Liver (tissue), 9 donors: Measurements from ENCODE around the gene LCA5. TPM values are rescaled to one million over a fixed set of nuclear protein-coding genes. Genes with fewer than 3 reads are reported as not detected.

Experiments
- DNase-seq: peaks from one replicate; pipeline ENCODE4 v3.0.0-alpha.2; 2017; ENCODE audit warnings: low spot score
- H3K27ac ChIP-seq, 2 donors: one replicate each; pipeline ENCODE4 v1.7.0; 2013; ENCODE audit warnings: inconsistent platforms in 2 of 2, low read length in 2 of 2, control low read depth in 1 of 2, low read depth in 1 of 2, mild to moderate bottlenecking in 1 of 2
- H3K27me3 ChIP-seq, 4 donors: one replicate each; pipeline versions ENCODE4 v1.6.1 to v1.7.0; 2013; ENCODE audit warnings: low read length in 3 of 4, inconsistent platforms in 1 of 4, mild to moderate bottlenecking in 1 of 4, moderate library complexity in 1 of 4; ENCODE audit not compliant: control insufficient read depth in 4 of 4, insufficient read depth in 4 of 4
- H3K36me3 ChIP-seq, 4 donors: one replicate each; pipeline versions ENCODE4 v1.6.1 to v1.7.0; 2013; ENCODE audit warnings: low read length in 3 of 4, mild to moderate bottlenecking in 3 of 4, low read depth in 1 of 4, moderate library complexity in 1 of 4; ENCODE audit not compliant: control insufficient read depth in 4 of 4, insufficient read depth in 3 of 4
- H3K4me1 ChIP-seq, 4 donors: one replicate each; pipeline versions ENCODE4 v1.6.1 to v1.7.0; 2013; ENCODE audit warnings: low read length in 3 of 4, mild to moderate bottlenecking in 3 of 4, moderate library complexity in 1 of 4; ENCODE audit not compliant: control insufficient read depth in 4 of 4, insufficient read depth in 4 of 4
- H3K4me3 ChIP-seq, 3 donors: one replicate each; pipeline versions ENCODE4 v1.6.1 to v1.7.0; 2013; ENCODE audit warnings: low read length in 3 of 3, control low read depth in 1 of 3, low read depth in 1 of 3, mild to moderate bottlenecking in 1 of 3
- H3K9ac ChIP-seq, 2 donors: one replicate each; pipeline ENCODE4 v1.7.0; 2013; ENCODE audit warnings: low read length in 2 of 2, mild to moderate bottlenecking in 2 of 2, moderate library complexity in 2 of 2, control low read depth in 1 of 2, low read depth in 1 of 2
- H3K9me3 ChIP-seq, 4 donors: one replicate each; pipeline versions ENCODE4 v1.6.1 to v1.7.0; 2013; ENCODE audit warnings: low read length in 3 of 4; ENCODE audit not compliant: control insufficient read depth in 4 of 4
- FOXA1 ChIP-seq: IDR thresholded peaks from 2 replicates; pipeline ENCODE4 v1.6.1; 2016; ENCODE audit warnings: antibody characterized with exemption
- FOXA2 ChIP-seq: IDR thresholded peaks from 2 replicates; pipeline ENCODE4 v1.6.1; 2016; ENCODE audit warnings: antibody characterized with exemption
- GABPA ChIP-seq, 2 donors: IDR thresholded peaks in 1 of 2; conservative IDR thresholded peaks in 1 of 2; 2 replicates each; pipeline ENCODE4 v1.6.1; 2016; ENCODE audit warnings: antibody characterized with exemption in 2 of 2, mild to moderate bottlenecking in 1 of 2, moderate library complexity in 1 of 2
- HNF4G ChIP-seq: IDR thresholded peaks from 2 replicates; pipeline ENCODE4 v1.6.1; 2016; ENCODE audit warnings: antibody characterized with exemption
- JUND ChIP-seq, 2 donors: IDR thresholded peaks; 2 replicates each; pipeline ENCODE4 v1.6.1; 2016; ENCODE audit warnings: antibody characterized with exemption in 2 of 2
- NR2F2 ChIP-seq: IDR thresholded peaks from 2 replicates; pipeline ENCODE4 v1.6.1; 2016; ENCODE audit warnings: antibody characterized with exemption
- RAD21 ChIP-seq, 2 donors: IDR thresholded peaks; 2 replicates each; pipeline ENCODE4 v1.6.1; 2016; ENCODE audit warnings: antibody characterized with exemption in 2 of 2, mild to moderate bottlenecking in 2 of 2
- RXRA ChIP-seq, 2 donors: IDR thresholded peaks; 2 replicates each; pipeline ENCODE4 v1.6.1; 2017 to 2018; ENCODE audit warnings: antibody characterized with exemption in 2 of 2, mild to moderate bottlenecking in 1 of 2
- SP1 ChIP-seq: IDR thresholded peaks from 2 replicates; pipeline ENCODE4 v1.6.1; 2018; ENCODE audit warnings: antibody characterized with exemption, mild to moderate bottlenecking
- TAF1 ChIP-seq: conservative IDR thresholded peaks from 2 replicates; pipeline ENCODE4 v1.6.1; 2016; ENCODE audit warnings: antibody characterized with exemption, mild to moderate bottlenecking
- YY1 ChIP-seq: IDR thresholded peaks from 2 replicates; pipeline ENCODE4 v1.6.1; 2016; ENCODE audit warnings: antibody characterized with exemption, mild to moderate bottlenecking
- WGBS: extraction: QIAGEN DNeasy Blood & Tissue Kit; methylation state at CpG from one replicate; pipeline ENCODE4 v1.1.7; 2013; 5-methylcytosine and 5-hydroxymethylcytosine counted together
- polyA plus RNA-seq, 2 donors: library from polyadenylated mRNA; stranded (reverse) in 1 of 2; unstranded in 1 of 2; fragments of 200-250 nt in 1 of 2; fragments of >200 nt in 1 of 2; fragmentation: Nextera tagmentation in 1 of 2; extraction: Ambion mirVana in 1 of 2; gene quantifications; one replicate each; pipeline versions ENCODE4 v1.2.1 to v1.2.3, GENCODE V29; 2013 to 2015
- total RNA-seq, 2 donors: library from RNA; depleted of rRNA; stranded (reverse); fragments of >200 nt; gene quantifications; one replicate each; pipeline ENCODE4 v1.2.3, GENCODE V29; 2014
- TF ChIP-seq, protein P1 (sequence below): IDR thresholded peaks from 2 replicates; pipeline ENCODE4 v1.6.1; 2016; ENCODE audit warnings: antibody characterized with exemption
- TF ChIP-seq, protein P2 (sequence below): fragments of 150-350 bp; IDR thresholded peaks from 2 replicates; pipeline ENCODE4 v1.5.1; 2017; ENCODE audit warnings: improper control_type of control experiment, low read depth, low read length; ENCODE audit not compliant: missing input control
- TF ChIP-seq, protein P3 (sequence below): IDR thresholded peaks from 2 replicates; pipeline ENCODE4 v1.6.1; 2016; ENCODE audit warnings: antibody characterized with exemption
- TF ChIP-seq, protein P4 (sequence below): IDR thresholded peaks from 2 replicates; pipeline ENCODE4 v1.6.1; 2016; ENCODE audit warnings: antibody characterized with exemption
- TF ChIP-seq, protein P5 (sequence below): IDR thresholded peaks from 2 replicates; pipeline ENCODE4 v1.6.1; 2016; ENCODE audit warnings: antibody characterized with exemption, mild to moderate bottlenecking
- donor health status: healthy.
- donor health status: healthy.
- donor health status: healthy.
- donor health status: healthy.
- donor health status: healthy.

Gene LCA5
- total and polyA plus RNA-seq, 4 donors: 0.39 to 1.8 (median 0.65) TPM

DNA sequence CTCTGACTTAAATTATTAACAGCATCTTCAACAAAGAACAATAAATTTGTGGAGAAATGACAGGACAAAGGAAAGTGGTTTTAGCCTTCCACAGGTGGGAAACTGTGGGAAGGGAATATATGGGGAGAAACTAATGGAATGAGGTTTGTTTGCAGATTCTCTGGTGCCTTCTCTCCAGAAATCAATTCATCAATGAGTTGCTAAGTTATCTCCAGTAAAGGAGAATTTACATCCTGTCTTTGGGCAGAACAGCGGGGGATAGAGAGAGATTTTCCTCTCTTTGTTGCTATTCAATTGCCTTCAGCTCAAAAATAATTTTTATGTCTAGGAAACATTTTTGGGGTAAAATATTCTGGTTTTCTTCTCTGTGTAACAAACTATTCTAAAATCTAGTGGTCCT, 36.9 kb upstream of the LCA5 start:
- no peak overlapping the region for H3K27ac ChIP-seq
- WGBS: 83% methylated on average over 1 of the region's 1 CpG
- H3K4me1 ChIP-seq: peaks cover 2 to 7% (median 4%) of the 10 kb centered on the region in 4 donors
- H3K9me3 ChIP-seq: no peaks in the 10 kb centered on the region
- no peak for DNase-seq
- no peak for TF ChIP-seq RAD21 (IDR thresholded peaks at IDR 0.05)
- no peak for TF ChIP-seq GABPA (IDR thresholded peaks at IDR 0.05 in 1 of 2, conservative IDR thresholded peaks at IDR 0.05 in 1 of 2)
- TF ChIP-seq, protein P1, sequence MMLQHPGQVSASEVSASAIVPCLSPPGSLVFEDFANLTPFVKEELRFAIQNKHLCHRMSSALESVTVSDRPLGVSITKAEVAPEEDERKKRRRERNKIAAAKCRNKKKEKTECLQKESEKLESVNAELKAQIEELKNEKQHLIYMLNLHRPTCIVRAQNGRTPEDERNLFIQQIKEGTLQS: no peak
- TF ChIP-seq, protein P2, sequence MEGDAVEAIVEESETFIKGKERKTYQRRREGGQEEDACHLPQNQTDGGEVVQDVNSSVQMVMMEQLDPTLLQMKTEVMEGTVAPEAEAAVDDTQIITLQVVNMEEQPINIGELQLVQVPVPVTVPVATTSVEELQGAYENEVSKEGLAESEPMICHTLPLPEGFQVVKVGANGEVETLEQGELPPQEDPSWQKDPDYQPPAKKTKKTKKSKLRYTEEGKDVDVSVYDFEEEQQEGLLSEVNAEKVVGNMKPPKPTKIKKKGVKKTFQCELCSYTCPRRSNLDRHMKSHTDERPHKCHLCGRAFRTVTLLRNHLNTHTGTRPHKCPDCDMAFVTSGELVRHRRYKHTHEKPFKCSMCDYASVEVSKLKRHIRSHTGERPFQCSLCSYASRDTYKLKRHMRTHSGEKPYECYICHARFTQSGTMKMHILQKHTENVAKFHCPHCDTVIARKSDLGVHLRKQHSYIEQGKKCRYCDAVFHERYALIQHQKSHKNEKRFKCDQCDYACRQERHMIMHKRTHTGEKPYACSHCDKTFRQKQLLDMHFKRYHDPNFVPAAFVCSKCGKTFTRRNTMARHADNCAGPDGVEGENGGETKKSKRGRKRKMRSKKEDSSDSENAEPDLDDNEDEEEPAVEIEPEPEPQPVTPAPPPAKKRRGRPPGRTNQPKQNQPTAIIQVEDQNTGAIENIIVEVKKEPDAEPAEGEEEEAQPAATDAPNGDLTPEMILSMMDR: no peak
- TF ChIP-seq SP1: no peak
- TF ChIP-seq HNF4G: no peak
- no peak for TF ChIP-seq JUND (IDR thresholded peaks at IDR 0.05)
- no peak for TF ChIP-seq FOXA2
- TF ChIP-seq TAF1: no peak
- TF ChIP-seq, protein P3, sequence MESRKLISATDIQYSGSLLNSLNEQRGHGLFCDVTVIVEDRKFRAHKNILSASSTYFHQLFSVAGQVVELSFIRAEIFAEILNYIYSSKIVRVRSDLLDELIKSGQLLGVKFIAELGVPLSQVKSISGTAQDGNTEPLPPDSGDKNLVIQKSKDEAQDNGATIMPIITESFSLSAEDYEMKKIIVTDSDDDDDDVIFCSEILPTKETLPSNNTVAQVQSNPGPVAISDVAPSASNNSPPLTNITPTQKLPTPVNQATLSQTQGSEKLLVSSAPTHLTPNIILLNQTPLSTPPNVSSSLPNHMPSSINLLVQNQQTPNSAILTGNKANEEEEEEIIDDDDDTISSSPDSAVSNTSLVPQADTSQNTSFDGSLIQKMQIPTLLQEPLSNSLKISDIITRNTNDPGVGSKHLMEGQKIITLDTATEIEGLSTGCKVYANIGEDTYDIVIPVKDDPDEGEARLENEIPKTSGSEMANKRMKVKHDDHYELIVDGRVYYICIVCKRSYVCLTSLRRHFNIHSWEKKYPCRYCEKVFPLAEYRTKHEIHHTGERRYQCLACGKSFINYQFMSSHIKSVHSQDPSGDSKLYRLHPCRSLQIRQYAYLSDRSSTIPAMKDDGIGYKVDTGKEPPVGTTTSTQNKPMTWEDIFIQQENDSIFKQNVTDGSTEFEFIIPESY: no peak
- no peak for TF ChIP-seq FOXA1
- H3K27me3 ChIP-seq: no peaks in the 10 kb centered on the region
- H3K9ac ChIP-seq: no peak overlapping the region
- no peak overlapping the region for H3K4me3 ChIP-seq
- H3K36me3 ChIP-seq: no peaks in the 10 kb centered on the region

DNA sequence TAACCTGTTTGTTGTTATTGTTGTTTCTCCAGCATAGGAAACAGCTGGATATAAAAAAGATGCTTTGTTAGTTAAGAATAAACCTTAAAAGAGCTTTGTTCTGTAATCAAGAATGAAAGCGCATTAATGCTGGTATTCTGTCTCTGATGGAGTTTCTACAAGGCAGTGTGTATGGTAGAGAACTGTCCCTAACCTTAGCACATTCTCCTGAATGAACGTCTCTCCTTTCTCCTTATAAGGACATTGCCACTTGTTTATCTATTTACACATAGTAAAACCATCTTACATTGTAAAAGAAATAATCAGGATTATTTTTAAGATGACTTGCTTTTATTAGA, 33.8 kb upstream of the LCA5 start:
- H3K4me3 ChIP-seq: peak overlapping the region; percentile 41 to 63 (median 61)
- peak overlapping the region in 1 of 2 donors; percentile 56 for H3K9ac ChIP-seq
- H3K27me3 ChIP-seq: no peaks in the 10 kb centered on the region
- H3K27ac ChIP-seq: no peak overlapping the region
- TF ChIP-seq, protein P4, sequence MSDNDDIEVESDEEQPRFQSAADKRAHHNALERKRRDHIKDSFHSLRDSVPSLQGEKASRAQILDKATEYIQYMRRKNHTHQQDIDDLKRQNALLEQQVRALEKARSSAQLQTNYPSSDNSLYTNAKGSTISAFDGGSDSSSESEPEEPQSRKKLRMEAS: no peak
- peak; percentile 26 to 36 for TF ChIP-seq RAD21 (IDR thresholded peaks at IDR 0.05)
- H3K9me3 ChIP-seq: no peaks in the 10 kb centered on the region
- no peaks in the 10 kb centered on the region for H3K36me3 ChIP-seq
- 18% methylated on average over 2 of the region's 2 CpGs for WGBS
- peaks cover 2 to 7% (median 4%) of the 10 kb centered on the region in 4 donors for H3K4me1 ChIP-seq
- DNase-seq: no peak

DNA sequence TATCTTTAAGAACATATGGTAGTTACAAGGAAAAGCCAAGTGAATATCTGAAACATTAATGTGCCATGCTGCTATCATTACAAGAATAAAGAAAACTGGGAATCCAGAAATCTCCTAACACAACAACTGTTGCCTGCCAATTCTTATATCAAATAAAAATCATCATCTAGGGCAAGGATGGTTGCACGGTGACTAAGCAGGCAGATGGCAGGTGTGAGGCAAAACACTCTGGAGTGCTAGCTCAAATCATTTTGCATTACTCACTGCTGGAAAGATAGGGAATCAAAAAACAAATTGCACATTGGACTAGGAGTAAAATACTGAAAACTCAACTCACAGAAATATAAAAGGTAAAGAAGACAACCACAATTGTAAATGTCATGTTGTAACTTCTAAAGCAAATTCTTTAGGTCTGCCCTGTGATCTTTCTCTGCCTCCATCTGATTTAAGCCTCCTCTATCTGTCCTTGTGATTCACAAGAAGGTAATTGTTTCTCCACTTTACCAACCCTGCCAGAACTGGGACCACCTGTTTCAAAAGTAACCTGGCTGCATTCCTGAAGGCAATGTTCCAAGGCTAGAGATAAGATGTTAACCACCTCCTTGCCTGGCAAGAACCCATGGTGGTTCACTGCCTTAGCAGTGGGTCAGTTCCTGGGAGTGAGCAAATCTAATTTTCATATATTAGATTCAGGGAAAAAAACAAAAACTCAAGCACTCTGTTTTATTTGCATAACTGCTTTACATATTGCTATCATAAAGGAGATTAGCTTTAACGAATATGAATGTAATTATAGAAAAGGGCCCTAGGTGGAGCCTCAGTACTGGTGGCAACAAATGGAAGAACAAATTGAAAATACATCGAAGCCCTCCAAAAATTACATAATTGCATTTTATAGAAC, 33.1 kb upstream of the LCA5 start:
- H3K36me3 ChIP-seq: no peaks in the 10 kb centered on the region
- H3K27me3 ChIP-seq: no peaks in the 10 kb centered on the region
- H3K9ac ChIP-seq: peak overlapping the region in 1 of 2 donors; percentile 56
- no peak for DNase-seq
- peaks cover 2 to 7% (median 4%) of the 10 kb centered on the region in 4 donors for H3K4me1 ChIP-seq
- no peaks in the 10 kb centered on the region for H3K9me3 ChIP-seq
- no peak overlapping the region for H3K27ac ChIP-seq
- peak overlapping the region; percentile 41 to 63 (median 61) for H3K4me3 ChIP-seq
- WGBS: 15% methylated on average over 3 of the region's 3 CpGs
- TF ChIP-seq RAD21 (IDR thresholded peaks at IDR 0.05): peak; percentile 92 to 96
- TF ChIP-seq, protein P1: no peak
- TF ChIP-seq NR2F2: no peak
- TF ChIP-seq JUND (IDR thresholded peaks at IDR 0.05): no peak
- TF ChIP-seq YY1: peak; percentile 41
- TF ChIP-seq RXRA (IDR thresholded peaks at IDR 0.05): peak in 1 of 2 donors; percentile 8
- no peak for TF ChIP-seq FOXA2
- TF ChIP-seq HNF4G: no peak
- TF ChIP-seq, protein P5, sequence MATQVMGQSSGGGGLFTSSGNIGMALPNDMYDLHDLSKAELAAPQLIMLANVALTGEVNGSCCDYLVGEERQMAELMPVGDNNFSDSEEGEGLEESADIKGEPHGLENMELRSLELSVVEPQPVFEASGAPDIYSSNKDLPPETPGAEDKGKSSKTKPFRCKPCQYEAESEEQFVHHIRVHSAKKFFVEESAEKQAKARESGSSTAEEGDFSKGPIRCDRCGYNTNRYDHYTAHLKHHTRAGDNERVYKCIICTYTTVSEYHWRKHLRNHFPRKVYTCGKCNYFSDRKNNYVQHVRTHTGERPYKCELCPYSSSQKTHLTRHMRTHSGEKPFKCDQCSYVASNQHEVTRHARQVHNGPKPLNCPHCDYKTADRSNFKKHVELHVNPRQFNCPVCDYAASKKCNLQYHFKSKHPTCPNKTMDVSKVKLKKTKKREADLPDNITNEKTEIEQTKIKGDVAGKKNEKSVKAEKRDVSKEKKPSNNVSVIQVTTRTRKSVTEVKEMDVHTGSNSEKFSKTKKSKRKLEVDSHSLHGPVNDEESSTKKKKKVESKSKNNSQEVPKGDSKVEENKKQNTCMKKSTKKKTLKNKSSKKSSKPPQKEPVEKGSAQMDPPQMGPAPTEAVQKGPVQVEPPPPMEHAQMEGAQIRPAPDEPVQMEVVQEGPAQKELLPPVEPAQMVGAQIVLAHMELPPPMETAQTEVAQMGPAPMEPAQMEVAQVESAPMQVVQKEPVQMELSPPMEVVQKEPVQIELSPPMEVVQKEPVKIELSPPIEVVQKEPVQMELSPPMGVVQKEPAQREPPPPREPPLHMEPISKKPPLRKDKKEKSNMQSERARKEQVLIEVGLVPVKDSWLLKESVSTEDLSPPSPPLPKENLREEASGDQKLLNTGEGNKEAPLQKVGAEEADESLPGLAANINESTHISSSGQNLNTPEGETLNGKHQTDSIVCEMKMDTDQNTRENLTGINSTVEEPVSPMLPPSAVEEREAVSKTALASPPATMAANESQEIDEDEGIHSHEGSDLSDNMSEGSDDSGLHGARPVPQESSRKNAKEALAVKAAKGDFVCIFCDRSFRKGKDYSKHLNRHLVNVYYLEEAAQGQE: no peak
